Stimulated activated CD8-positive, alpha-beta memory T cell treated with anti-CD3 and anti-CD28 coated beads, Interleukin-15, amount 100 ng/mL, for 48 hours (primary cell): ENCODE measurements around the gene OTOP3.
"Not testable (repeated sequence)": the region's sequence is repeated elsewhere in the genome, so short reads cannot be mapped to it uniquely, and the experiment has no call there.

Experiments
- DNase-seq, 2 donors: peaks; one replicate each; pipeline ENCODE4 v3.0.0-alpha.2; 2020; ENCODE audit warnings: low read depth in 2 of 2

Gene OTOP3

GRCh38 chr17:74935585-74936469, at the start of gene OTOP3:
OTOP3 (plus strand) TSS chr17:74935898; CDS start chr17:74935922, 24 bp downstream.
- DNase-seq: no peak

GRCh38 chr17:74888469-74888868, 47.2 kb upstream of the OTOP3 start:
- no peak for DNase-seq

DNA sequence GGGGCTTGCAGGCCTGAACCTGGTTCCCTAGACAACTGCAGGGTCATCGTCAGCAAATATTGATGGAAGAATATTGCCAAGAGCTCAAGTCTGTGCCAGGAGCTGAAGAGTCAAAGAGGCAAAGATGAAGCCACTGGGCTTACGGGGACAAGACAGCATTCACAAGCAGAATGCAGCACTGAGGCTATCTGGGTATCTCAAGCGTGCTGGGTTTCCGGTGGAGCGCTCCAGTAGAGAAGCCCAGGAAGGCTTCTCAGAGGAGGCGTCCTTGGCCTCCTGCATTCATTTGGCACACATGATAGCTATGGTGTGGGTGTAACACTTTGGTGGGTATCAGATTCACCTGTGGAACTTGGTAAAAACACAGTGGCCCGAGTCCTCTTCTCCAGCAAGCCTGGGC, 45.1 kb upstream of the OTOP3 start:
- no peak for DNase-seq

DNA sequence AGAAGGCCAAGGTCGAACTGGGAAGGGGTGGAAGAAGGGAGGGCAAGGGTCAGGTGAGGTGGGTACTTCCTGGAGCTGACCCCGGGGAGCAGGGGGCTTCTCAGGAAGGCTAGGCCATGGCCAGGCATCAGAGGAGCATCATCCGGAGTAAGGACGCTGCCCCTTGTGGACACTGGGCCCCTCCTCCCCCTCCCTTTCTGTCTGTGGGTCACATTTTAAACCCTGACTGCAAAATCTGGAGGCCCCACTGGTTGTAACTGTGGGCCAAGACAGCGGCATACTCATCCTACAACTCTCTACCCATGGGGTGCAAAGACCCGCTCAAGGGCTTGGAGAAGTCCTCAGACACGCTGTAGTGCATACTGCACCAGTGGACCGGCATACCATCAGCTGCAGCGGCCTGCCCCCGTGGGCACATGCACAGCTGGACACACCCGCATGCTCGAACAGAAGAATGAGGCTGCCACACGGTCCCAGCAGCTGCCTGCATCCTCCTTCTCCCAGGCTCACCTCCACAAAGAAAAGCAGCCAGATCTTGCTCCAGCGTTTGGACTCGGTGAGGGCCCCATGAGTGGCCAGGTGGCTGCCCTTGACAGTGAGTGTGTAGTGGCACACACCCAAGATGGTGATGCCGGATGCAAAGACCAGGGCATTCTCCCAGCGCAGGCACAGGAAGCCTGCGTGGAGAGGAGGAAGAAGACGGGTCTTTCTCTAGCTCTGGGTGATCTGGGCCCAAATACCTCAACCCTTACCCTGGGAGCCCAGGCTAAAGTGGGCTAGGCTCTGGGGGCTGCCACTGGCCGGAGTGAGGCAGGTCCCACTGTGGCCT, 43.5 kb upstream of the OTOP3 start:
- DNase-seq: no peak

GRCh38 chr17:74892974-74893911, 42.5 kb upstream of the OTOP3 start, which contains the start of gene FADS6:
FADS6 (minus strand) TSS chr17:74893633; CDS start chr17:74893595, 38 bp downstream.
- DNase-seq: no peak

DNA sequence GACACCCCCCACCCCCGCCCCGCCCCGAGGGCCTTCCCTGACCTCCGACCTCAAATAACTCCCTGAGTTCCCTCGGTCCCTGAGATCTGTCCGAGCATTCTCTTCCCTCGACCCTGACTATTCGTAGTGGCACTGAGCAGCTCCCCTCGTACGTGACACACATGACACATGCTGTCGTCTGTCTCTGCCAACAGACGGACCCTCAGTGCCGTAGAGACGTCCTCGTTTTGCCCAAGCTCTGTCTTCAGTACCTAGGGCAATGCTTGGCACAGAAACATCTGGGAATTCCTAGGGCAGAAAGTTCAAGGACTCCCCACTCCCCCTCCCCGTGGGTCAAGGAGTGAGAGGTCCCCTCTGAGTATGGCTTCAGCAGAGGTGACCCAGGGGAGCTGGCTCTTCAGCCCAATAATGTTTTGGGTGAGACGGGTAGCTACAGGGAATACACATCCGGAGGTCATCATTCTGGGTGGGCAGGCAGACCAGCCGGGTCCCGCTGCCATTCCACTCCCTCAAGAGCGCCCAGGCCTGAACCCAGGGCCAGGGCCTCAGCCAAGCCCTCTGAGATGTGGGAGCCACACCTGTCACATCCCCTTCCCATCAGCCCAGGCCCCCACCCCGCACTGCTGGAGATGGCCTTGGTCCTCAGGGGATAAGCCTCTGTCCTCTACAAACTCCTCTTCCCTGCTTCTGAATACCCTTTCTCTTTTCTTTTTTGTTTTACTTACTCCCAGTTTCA, 41.6 kb upstream of the OTOP3 start:
- no peak for DNase-seq

- no peak for DNase-seq
Measured at GRCh38 chr17:74898376-74898946, 37.2 kb upstream of the OTOP3 start.

GRCh38 chr17:74900208-74900607, 35.5 kb upstream of the OTOP3 start:
- DNase-seq: no peak

- no peak for DNase-seq
Measured at GRCh38 chr17:74901353-74902135, 34.2 kb upstream of the OTOP3 start.

DNA sequence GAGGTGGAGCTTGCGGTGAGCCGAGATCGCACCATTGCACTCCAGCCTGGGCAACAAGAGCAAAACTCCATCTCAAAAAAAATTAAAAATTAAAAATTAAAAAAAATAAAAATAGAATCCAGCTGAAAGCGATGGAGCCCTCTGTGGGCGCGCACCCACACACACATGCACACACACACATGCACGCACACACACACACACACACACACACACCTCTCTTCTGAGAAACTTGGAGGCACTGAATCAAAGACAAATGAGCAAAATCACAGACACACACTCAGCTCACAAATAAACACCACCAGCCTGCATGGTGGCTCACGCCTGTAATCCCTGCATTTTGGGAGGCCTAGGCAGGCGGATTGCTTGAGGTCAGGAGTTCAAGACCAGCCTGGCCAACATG, 32.7 kb upstream of the OTOP3 start:
- DNase-seq: no peak

- no peak for DNase-seq
Measured at GRCh38 chr17:74903671-74904070, 32.0 kb upstream of the OTOP3 start.

GRCh38 chr17:74904687-74905409, 30.9 kb upstream of the OTOP3 start:
- DNase-seq: no peak

DNA sequence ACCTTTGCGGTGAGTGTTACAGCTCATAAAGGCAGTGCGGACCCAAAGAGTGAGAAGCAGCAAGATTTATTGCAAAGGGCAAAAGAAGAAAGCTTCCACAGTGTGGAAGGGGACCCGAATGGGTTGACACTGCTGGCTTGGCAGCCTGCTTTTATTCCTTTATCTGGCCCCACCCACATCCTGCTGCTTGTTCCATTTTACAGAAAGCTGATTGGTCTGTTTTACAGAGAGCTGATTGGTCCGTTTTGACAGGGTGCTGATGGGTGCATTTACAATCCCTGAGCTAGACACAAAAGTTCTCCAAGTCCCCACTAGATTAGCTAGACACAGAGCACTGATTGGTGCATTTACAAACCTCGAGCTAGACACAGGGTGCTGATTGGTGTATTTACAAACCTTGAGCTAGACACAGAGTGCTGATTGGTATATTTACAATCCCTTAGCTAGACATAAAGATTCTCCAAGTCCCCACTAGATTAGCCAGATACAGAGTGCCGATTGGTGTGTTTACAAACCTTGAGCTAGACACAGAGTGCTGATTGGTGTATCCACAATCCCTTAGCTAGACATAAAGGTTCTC, 29.4 kb upstream of the OTOP3 start:
- DNase-seq: not testable (repeated sequence)

DNA sequence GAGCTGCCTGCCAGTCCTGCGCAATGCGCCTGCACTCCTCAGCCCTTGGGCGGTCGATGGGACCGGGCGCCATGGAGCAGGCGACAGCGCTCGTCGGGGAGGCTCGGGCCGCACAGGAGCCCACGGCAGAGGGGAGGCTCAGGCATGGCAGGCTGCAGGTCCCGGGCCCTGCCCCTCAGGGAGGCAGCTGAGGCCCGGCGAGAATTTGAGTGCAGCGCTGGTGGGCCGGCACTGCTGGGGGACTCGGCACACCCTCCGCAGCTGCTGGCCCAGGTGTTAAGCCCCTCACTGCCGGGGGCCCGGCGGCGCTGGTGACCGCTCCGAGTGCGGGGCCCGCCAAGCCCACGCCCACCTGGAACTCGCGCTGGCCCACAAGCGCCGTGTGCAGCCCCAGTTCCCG, 28.7 kb upstream of the OTOP3 start:
- no peak for DNase-seq

DNA sequence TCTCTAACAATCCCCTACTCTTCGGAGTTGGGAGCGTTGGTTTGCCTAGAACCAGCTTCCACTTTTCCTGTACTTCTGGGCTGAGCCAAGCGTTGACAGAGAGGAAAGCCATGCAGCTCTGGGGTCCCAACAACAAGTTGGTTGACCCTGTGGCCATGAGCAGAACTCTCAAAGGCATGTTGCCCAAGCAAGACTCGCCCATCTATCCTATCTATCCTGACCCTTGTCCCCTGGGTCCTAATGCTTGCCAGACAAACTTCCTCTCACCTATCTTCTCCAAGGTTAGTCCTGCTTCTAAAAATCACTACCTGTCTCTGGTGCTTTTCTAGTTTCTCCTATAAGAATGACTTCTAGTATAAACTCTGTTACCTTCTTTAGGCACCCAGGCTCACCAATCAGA, 26.6 kb upstream of the OTOP3 start:
- not testable (repeated sequence) for DNase-seq

DNA sequence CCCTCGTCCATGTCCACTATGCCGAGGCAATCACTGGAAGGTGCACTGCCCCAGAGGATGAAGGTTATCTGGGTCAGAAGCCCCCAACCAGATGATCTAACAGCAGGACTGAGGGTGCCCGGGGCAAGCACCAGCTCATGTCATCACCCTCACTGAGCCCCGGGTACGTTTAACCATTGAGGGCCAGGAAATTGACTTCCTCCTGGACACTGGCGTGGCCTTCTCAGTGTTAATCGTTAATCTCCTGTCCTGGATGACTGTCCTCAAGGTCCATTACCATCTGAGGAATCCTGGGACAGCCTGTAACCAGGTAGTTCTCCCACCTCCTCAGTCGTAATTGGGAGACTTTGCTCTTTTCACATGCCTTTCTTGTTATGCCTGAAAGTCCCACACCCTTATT, 24.3 kb upstream of the OTOP3 start:
- not testable (repeated sequence) for DNase-seq

- no peak for DNase-seq
Measured at GRCh38 chr17:74916136-74916850, 19.4 kb upstream of the OTOP3 start.

DNA sequence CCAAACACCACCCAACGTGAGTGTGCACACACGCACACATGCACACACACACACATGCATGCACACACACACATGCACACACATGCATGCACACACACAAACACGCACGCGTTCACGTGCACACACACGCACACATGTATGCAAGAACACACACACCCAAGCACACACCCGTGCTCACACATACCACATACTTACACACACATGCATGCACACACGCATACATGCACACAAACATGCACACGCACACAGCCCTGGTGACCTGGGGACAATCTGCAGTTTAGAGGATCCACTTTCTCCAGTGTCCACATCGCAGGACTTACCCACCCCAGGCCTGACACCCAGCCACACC, 18.9 kb upstream of the OTOP3 start:
- no peak for DNase-seq
